Bronchial epithelial cell (primary cell): ENCODE results near the gene ATP6V1G3. TPM values are rescaled to one million over a fixed set of nuclear protein-coding genes. Genes with fewer than 3 reads are reported as not detected.

Experiments used
- DNase-seq: peaks from one replicate; pipeline ENCODE4 v3.0.0-alpha.2; 2010; ENCODE audit warnings: low read depth
- FAIRE-seq: peaks from 2 replicates; lab custom pipeline; 2011; peaks lifted over from hg19 to GRCh38; lab: Jason Lieb, UNC
- H3K27me3 ChIP-seq: 2 replicates; pipeline ENCODE4 v1.5.1; 2011; ENCODE audit warnings: low read length; ENCODE audit not compliant: control insufficient read depth, insufficient read depth
- H3K36me3 ChIP-seq: 2 replicates; pipeline ENCODE4 v1.5.1; 2011; ENCODE audit warnings: low read length; ENCODE audit not compliant: control insufficient read depth, insufficient read depth
- H3K4me3 ChIP-seq: 2 replicates; pipeline ENCODE4 v1.5.1; 2011; ENCODE audit warnings: mild to moderate bottlenecking, low read depth, low read length, control low read depth
- total RNA-seq: library from RNA; depleted of rRNA; stranded (reverse); fragments of >200 nt; gene quantifications from 2 replicates; pipeline ENCODE4 v1.2.1, GENCODE V29; 2014
- TF ChIP-seq, protein P1 (sequence below): IDR thresholded peaks from 2 replicates; pipeline ENCODE4 v1.5.1; 2011; ENCODE audit warnings: mild to moderate bottlenecking, moderate library complexity, low read length, control low read depth, inconsistent platforms; ENCODE audit not compliant: insufficient read depth, severe bottlenecking

Gene ATP6V1G3
- total RNA-seq, 1 donor from 2014 or later: not detected

DNA sequence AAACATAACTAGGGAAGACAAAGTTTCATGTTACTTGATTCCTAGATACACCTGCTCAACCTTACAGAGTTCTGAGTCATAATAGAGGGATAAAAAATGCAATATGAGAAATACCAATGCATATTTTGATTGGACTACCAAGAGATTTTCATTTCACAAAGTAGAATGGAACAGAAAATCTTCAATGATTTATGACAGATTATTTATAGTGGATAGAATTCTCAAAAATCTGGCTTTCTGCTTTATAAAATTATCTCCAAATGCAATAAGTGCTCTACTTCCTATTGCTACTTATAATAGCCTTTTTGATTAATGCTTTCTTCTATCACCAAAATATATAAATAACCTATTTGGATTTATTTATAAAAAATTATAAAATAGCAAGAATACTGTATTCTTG lies 18.9 kb upstream of the ATP6V1G3 start:
- TF ChIP-seq, protein P1, sequence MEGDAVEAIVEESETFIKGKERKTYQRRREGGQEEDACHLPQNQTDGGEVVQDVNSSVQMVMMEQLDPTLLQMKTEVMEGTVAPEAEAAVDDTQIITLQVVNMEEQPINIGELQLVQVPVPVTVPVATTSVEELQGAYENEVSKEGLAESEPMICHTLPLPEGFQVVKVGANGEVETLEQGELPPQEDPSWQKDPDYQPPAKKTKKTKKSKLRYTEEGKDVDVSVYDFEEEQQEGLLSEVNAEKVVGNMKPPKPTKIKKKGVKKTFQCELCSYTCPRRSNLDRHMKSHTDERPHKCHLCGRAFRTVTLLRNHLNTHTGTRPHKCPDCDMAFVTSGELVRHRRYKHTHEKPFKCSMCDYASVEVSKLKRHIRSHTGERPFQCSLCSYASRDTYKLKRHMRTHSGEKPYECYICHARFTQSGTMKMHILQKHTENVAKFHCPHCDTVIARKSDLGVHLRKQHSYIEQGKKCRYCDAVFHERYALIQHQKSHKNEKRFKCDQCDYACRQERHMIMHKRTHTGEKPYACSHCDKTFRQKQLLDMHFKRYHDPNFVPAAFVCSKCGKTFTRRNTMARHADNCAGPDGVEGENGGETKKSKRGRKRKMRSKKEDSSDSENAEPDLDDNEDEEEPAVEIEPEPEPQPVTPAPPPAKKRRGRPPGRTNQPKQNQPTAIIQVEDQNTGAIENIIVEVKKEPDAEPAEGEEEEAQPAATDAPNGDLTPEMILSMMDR: no peak
- FAIRE-seq: no peak
- no peak for DNase-seq

DNA sequence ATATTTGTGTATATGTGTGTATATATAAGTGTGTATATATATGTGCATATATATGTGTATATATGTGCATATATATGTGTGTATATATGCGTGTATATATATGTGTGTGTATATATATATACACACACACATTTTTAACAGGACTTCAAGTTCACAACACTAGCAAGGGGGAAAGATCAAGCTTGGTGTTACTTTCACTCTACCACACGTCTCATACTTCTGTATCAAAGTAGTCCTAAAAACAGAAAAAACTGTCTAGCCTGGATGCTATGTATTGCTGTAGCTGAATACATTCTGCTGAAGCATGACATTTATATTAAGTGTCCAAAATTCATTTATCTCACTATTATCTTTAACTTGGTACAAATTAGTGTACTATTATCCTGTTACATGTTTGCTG lies 17.9 kb upstream of the ATP6V1G3 start:
- DNase-seq: no peak
- H3K4me3 ChIP-seq: no peak overlapping the region
- no peak for FAIRE-seq
- H3K27me3 ChIP-seq: no peaks in the 10 kb centered on the region
- TF ChIP-seq, protein P1: no peak
- no peaks in the 10 kb centered on the region for H3K36me3 ChIP-seq

More for the DNA sequence above, 18.9 kb upstream of the ATP6V1G3 start:
- H3K27me3 ChIP-seq: no peaks in the 10 kb centered on the region
- H3K36me3 ChIP-seq: no peaks in the 10 kb centered on the region
- no peak overlapping the region for H3K4me3 ChIP-seq

DNA sequence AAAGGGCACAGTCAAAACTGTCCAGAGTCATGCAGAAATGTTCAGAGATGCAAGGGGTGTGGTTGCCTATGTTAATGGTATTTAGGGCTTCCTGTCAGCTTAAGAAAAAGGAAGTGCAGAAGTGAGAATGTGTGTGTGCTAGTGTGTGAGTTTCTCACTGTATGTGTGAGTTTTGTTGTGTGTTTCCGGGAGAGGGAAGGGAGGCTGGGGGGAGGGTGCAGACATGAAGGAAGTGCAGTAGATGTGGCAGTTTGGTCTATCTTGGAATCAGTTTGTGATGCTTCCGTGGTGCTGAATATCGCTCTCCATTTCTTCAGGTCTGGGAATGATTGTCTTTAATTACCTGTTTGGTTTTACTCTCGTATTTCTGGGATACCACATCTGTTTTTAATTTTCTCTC lies 16.5 kb upstream of the ATP6V1G3 start:
- TF ChIP-seq, protein P1: no peak
- FAIRE-seq: no peak
- no peak for DNase-seq
- H3K4me3 ChIP-seq: no peak overlapping the region
- no peaks in the 10 kb centered on the region for H3K36me3 ChIP-seq
- no peaks in the 10 kb centered on the region for H3K27me3 ChIP-seq

DNA sequence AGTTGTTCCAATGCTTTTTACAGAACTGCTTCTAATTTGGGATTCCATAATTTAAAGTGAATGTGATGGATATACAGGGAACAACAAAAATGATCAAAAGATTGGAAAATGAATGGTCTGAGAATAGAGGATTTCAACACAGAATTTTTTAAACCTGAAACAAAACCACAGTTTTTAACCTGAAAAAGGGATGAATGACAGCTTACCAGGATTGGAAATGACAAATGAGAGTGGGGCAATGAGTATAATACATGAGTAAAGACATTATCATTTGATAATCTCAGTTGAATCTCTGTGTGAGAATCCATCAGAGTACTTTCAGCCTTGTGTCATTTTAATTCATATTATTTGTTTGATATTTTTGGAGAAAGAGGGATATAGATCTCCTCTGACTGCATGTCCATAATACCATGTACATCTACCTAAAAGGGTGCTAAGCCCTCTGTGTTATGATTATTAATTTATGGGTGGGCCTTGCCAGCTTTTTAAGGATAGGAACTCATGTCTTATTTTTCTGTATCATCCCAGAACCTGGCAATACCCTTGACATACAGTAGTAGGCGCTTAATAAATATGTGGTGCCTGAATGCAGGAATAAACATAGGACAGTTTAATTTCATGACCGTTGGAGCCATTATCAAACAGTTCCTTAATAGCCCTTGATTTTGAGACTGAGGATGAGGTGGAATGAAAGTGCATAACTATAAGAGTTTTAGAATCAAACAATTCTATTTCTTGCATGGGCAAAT lies 12.4 kb upstream of the ATP6V1G3 start:
- TF ChIP-seq, protein P1: no peak
- H3K27me3 ChIP-seq: no peaks in the 10 kb centered on the region
- DNase-seq: no peak
- H3K4me3 ChIP-seq: no peak overlapping the region
- no peaks in the 10 kb centered on the region for H3K36me3 ChIP-seq
- no peak for FAIRE-seq

DNA sequence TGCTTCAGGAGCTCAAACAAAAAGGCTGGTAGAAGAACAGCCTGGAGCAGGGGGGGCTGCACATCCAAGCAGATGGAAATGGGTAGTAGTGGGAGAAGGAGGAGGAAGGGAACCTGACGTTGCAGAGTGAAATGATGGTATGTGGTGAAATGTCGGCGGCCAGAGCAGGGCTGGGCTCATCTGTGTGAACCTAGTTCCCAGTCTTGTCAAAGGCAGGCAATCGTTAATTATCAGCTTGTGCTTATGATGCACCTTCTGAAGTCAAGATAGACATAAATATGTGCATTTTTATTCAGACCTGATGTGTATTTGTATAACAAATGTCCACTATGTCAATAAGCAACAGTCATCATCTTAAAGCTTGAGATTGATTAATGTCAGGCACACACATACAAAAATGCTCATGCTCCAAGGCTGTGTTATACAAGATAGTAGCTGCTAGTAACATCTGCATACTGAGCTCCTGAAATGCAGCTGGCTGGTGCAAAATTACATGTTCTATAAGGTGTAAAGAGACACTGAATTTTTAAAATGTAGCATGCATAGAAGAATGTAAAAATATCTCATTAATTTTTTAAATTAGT lies 10.6 kb upstream of the ATP6V1G3 start:
- FAIRE-seq (peak; percentile 47), DNase-seq (no peak)
- Histone ChIP-seq H3K36me3 (no peaks in the 10 kb centered on the region), H3K4me3 (no peak overlapping the region), H3K27me3 (no peaks in the 10 kb centered on the region)
- TF ChIP-seq, protein P1: no peak
